ENCODE measurements around the gene CD1C.
"Not testable (repeated sequence)": the region's sequence is repeated elsewhere in the genome, so short reads cannot be mapped to it uniquely, and the experiment has no call there.

The CD1C gene

DNA sequence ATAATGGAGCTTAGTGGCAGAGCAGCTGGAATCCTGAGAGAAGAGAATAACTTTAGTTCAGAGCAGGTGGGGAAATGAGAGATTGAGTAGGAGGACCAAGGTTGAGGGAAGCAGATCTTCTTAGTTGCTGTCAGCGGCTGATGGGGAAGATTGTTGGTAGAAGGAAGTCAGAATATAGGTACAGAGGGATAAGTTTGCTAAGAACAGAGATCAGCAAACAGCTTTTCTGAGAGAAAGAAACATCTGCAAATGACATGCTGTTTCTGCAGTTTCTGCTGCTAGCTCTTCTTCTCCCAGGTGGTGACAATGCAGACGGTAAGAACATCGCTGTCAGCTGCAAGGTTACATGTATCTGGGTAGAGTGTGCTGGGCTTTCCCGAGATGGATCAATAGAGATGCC, at the start of gene CD1C:
TSS of gene CD1C (plus strand) at position 113 of the 400 bp plus-strand sequence. CDS start at position 255, 142 bp downstream.
- peak; percentile 33 for DNase-seq

DNA sequence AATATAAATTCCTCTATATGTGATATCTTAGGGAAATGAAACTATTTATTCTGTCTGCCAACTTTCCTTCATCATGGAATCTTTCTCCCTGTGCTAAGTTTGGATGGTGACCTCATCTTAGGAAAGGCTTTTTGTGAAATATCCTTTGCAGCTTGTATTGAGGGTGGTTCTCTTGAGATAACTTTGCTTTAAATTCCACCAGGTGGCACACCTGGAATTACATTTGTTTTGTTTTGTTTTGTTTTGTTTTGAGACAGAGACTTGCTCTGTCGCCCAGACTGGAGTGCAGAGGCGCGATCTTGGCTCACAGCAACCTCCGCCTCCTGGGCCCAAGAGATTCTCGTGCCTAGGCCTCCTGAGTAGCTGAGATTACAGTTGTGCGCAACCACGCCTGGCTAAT, 43.1 kb upstream of the CD1C start:
- DNase-seq: peak; percentile 24

DNA sequence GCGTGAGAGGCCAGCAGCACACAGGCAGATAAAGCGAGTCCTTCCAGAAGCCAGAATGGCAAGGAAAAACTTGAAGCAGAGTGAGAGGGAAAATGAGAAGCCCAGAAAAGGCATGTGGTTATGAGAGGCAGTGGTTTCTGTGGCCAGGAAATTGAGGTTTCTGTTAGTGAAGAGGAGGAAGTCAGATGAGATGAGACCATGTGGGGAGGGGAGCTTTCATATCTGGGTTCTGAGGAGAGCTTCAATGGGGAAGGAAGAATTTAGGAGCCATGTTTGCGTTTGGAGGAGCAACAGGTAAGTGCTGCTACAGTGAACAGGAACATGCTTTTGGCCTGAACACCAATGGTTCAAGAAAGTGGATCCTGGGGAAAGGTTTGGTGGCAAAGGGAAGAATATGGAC, 41.6 kb upstream of the CD1C start:
- DNase-seq: peak; percentile 97

DNA sequence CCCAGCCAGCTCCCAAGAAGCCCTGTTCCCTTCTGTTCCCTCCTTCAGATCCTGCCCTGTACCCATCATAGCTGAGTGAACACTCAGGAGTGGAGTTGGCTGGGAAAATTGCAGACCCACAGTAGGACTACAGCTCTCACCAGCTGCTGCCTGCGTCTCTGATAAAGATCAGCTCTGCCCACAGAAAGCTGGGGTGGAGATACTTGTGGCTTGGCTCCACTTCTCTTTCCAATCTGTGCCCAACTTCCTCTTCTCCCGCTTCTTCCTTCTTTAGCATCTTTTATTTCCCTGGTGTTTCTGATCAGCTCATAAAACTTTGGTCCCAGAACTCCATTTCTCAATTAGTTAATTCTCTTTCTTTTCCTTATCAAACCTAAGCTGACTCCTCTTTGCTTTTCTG, 41.0 kb upstream of the CD1C start:
- peak; percentile 86 for DNase-seq

DNA sequence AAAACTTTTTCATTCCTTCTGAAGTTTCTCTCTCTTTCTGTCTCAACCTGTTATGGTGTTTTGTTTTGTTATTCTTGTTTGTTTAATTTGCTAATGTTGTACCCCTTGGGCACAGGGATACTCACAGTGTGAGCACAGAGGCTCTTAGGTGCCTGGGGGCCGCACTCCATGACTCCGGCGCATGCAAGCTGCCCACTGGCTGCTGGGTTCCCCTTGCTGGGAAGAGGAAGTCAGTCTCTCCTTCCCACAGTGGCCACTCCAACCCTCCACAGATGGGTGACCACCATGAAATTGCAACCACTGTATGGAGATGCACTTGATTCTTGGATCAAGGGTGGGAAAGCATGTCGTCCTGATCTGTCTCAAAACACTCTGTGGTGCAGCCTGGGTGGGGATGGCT, 40.1 kb upstream of the CD1C start:
- no peak for DNase-seq

DNA sequence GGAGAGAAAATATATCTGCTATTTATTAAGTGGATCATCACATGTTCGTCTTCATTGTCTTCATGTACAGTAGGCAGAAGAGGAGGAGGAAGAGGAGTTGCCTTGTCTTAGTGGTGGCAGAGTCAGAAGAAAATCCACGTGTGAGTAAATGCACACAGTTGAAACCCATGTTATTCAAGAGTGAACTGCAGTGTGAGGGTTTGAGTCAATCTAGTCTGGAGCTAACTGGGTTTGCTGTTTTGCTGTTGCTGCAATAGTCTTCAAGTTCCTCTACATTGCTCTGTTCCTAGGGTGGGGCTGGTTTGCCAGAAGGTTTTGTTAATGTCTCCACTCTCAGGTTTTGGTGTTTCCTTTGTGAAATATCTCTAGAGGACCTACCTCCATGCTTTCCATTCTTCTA, 38.6 kb upstream of the CD1C start:
- peak; percentile 71 for DNase-seq

DNA sequence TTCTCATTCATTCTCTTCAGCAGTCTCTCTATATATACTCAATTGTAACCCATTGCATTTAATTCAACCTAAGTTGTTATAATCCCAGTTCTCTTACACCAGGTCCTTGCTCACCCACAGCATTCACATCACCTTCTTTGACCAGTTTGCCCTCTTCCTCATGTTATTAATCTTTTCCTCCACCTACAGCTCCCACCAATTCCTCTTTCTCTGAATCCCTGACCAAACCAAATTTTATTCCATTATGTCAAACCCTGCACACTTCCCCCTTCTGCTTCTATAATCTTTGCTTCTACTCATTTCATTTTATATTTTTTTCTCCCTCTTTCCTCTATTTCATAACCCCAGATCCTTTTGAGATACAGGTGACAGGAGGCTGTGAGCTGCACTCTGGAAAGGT, 34.1 kb upstream of the CD1C start:
- peak; percentile 46 for DNase-seq

DNA sequence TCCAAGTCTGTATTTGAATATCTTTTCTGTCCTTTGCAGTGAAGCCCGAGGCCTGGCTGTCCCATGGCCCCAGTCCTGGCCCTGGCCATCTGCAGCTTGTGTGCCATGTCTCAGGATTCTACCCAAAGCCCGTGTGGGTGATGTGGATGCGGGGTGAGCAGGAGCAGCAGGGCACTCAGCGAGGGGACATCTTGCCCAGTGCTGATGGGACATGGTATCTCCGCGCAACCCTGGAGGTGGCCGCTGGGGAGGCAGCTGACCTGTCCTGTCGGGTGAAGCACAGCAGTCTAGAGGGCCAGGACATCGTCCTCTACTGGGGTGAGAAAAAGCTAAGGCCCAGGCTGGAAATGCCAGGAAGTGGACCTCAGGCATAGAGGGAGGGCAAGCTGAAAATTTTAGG, 33.0 kb upstream of the CD1C start:
- DNase-seq: not testable (repeated sequence)

DNA sequence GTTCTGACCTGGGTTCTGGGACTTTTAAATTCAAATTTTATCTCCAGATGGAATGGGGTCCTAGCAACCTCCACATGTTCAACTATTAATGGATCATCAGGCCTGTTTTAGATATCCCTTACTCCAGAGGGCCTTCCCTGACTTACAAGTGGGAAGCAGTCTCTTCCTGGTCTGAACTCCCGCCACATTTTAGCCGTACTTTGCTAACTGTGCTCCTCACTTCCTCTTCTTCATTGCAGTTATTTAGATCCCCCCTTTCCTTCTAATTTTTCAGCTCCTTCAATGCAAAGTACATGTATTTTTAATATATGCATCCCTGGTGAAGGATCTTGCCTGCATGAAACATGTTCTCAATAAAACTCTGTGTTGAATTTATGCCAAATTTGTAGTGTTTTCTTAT, 31.8 kb upstream of the CD1C start:
- DNase-seq: peak; percentile 50

DNA sequence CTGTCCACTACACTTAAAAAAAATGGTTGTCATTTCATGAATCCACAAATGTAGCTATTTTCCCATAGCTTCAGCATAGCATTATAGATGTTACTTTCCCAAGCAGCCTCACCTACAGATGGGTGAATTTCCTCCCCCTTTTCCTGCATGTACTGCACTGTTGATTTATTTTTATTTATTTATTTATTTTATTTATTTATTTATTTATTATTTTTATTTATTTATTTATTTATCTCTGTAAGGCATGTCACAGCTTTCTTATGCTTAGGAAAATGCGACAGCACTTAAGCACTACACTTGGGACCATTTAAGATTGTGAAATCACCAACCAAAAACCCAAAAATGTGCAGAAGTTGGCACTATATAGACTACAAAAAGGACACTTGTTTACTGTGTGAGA, 30.6 kb upstream of the CD1C start:
- no peak for DNase-seq

DNA sequence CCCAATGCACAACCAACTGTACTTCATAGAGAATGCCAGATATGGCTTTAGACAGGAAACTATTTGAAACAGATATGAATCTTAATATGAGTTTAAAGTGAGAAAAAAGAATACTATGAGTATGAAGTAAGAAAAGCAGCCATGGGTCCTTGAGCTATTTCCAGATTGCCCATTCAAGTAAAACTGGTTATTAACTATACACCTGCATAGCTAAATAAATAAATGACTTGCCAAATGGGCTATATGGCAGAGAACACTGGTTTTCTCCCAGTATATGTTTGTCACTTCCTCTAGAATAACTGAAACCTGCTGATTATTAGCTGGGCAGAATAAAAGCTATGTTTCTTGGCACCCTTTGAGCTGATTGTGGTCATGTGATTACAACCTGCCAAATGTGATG, 17.0 kb upstream of the CD1C start:
- DNase-seq: no peak

DNA sequence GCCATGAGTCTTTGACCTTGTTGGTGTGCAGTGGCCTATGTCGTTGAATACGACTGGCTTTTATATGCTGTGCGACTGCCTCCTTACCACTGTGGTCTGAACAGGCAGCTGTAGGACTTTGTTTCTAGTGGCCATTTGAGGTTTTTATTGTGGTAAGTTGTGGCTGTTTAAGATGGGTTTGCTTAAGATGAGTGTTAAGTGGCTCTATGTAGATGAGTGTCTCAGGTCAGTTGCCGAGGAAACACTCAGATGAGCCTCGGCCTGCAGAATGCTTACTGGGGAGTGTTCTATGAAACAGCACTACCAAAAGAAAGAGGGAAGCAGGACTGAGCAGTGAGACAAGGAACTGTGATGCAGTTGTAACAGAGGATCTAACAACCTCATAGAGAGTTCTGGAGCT, 14.9 kb upstream of the CD1C start:
- peak; percentile 92 for DNase-seq

DNA sequence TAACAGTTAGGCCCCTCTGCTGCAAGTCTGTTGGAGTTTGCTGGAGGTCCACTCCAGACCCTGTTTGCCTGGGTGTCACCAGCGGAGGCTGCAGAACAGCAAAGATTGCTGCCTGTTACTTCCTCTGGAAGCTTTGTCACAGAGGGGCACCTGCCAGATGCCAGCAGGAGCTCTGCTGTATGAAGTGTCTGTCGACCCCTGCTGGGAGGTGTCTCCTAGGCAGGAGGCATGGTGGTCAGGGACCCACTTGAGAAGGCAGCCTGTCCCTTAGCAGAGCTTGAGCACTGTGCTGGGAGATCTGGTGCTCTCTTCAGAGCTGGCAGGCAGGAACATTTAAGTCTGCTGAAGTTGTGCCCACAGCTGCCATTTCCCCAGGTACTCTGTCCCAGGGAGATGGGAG, 7.3 kb upstream of the CD1C start:
- DNase-seq: not testable (repeated sequence)

DNA sequence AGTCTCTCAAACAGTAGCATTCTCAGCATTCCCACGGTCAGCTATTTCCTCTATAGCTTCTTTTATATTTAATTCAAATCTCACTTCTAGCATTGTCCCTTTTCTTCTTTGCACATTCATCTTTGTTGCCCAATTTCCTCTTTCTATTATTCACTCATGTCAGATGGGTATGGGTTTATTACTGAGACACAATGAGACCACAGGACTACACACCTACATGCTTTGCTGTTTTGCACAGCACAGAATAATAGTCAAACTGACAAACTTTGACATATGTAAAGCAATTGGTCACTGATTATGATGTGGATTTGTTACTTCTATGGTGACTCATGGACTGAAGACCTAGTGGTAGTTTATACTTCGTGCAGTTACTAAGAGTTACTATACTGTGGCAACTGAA, 5.8 kb upstream of the CD1C start:
- DNase-seq: peak; percentile 82

DNA sequence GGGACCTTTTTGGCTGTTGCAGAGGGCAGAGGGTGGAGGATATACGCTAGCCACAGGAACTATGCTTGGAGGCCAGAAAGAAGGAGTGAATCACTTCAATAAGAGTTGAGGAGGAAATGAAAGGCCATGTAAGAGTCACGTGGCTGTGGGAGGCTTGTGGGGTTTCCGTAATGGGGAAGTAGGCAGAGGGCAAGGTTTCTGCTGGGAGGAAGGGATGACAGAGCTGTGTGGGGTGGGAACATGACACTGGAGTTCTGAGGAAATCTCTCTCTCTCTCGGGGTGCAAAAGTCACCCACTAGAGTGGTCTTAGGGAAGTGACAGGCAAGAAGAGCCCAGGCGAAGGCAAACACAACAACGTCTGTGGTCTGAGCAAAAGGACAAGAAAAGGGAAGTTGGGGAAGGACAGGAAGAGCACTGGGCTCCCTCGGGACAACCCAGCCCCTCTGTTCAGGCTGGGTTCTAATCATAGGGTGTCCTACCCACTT, 3.9 kb upstream of the CD1C start:
- peak; percentile 100 for DNase-seq

DNA sequence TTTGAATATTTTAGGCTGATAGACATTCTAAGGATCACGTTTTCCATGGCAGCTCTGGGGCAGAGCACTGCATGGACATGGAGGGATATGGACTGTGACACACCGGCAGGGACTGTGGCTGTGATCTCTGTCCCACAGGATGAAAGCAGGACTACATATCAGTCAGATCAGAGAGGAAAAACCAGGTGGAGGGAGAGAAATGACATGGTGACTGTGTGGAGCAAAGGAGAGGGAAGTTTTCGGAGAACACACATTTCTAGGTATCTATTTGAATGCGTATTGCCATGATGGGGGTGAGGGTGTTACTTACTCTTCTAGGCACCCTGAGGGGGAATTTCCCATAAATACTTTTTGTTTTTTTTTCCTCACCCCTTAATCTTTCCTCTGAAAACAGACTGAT, 3.2 kb upstream of the CD1C start:
- DNase-seq: no peak

DNA sequence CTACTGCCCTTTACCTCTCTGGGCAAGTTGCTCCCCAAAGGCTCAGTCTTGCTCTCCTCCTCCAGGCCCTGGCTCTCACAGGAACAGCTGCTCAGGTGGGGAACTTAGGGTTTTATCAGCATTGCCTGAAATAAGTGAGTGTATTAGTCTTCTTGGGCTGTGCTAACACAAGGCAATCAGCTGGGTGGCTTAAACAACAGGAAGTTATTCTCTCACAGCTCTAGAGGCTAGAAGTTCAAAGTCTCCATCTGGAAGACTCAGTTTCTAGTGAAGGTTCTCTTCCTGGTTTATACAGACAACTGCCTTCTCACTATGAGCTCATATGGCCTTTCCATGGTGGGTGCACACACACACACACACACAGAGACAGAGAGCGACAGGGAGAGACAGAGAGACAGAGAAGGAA, 2.8 kb upstream of the CD1C start:
- DNase-seq: peak; percentile 80

DNA sequence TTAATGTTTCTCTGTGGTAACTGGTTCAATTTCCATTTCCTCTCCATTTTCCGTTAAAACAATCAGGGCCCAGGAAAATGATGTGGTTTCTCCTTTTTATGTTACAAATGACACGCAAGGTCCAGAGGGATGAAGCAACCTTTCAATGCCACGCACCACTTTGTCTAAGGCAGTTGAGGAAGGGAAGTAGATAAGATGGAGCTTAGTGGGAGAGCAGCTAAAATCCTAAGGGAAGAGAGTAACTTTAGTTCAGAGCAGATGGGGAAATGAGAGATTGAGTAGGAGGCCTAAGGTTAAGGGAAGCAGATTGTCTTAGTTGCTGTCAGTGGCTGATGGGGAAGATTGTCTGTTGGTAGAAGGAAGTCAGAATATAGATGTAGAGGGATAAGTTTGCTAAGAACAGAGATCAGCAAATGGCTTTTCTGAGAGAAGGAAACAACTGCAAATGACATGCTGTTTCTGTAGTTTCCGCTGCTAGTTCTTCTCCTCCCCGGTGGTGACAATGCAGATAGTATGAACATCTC, 660 bp downstream of the CD1C start:
- DNase-seq: peak; percentile 74

DNA sequence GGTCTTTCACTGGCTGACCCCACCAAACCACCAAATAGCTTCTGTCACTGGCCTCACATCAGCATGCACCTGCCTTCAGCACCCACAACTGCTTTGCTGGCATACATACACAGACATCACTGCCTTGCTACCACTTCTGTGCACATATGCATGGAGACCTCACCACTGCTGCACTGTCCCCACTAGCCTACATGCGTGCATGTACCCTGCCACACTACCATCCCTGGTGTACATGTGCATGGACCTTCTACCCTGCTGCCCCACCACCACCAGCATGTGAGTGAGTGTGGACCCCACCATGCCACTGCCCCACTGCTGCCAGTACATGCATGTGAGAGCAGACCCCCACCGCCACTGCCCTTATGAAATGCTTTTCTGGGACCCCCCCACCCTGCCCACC, 6.1 kb downstream of the CD1C start:
- DNase-seq: no peak

DNA sequence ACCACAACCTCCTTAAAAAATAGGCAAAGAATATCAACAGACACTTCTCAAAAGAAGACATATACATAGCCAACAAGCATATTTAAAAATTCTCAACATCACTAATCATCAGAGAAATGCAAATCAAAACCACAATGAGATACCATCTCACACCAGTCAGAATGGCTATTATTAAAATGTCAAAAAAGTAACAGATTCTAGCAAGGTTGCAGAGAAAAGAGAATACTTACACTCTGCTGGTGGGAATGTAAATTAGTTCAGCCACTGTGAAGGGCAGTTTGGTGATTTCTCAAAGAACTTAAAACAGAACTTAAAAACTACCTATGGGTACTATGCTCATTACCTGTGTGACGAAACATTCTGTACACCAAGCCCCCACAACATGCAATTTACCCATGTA, 20.9 kb downstream of the CD1C start:
- DNase-seq: no peak

DNA sequence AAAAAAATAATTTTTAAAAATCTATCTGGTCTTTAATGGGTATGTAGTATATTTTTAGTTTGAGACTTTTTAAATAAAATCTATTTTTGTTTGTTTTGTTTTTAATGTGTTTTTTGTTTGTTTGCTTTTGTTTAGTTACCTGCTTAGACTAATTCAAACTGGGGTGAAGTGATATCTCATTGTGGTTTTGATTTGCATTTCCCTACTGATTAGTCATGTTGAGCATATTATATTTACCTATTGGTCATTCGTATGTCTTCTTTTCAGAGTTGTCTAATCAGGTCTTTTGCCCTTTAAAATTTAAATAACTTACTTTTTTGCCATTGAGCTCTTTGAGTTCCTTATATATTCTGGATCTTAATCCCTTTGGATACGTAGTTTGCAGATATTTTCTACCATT, 21.3 kb downstream of the CD1C start:
- no peak for DNase-seq

DNA sequence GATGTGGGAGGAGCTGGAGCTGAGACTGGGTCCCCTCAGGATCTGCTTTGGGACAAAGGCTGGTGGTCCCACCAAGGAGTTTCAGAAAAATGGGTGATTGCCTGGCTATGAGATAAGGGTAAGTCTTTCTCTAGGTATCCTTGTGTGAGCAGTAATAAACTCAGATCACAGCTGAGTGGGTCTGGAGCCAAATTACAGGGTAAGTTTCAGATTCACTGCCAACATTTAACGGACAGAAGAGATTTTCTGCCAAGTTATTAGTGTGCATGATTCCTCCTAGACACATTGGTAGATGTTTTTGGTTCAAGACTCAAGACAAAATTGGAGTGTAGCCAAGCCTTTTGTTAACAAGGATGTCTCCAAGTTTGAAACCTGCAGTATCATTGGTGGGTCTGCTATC, 34.1 kb downstream of the CD1C start:
- DNase-seq: no peak

DNA sequence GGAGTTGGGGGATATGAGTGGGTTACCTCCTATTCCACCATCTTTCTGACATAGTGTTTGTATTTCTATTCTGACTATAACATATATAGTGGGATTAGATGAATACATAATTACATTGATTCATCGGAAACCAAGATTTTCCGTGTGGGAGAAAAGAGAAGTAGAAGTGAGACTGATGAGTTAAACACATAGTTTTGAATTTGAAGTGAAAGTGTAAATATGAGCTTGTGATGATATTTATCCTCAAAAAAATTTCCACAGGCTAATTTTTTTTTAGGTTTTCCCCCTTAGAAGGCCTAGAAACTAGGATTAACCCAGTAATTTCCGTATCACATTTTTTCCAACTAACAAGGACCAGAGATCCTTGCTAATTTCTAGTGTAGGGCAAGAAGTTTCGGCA, 34.7 kb downstream of the CD1C start:
- DNase-seq: peak; percentile 62

DNA sequence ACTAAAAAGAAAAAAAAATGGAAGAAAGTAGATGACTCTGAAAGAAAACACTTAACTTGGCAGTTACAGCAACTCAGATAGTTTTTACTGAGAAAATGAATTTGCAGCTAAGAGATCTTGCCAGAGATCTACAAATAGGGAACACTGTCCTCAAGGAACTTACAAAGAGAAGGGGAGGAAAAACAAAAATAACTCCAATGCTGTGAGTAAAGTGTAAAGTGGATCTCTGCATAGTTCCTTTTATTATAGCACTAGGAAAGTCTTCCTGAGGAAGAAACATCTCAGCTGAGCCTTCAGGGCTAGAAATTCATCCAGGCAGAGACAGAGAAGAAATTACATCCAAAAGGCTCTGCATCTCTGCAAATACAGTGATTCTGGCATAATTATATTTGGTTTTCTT, 37.8 kb downstream of the CD1C start:
- no peak for DNase-seq

DNA sequence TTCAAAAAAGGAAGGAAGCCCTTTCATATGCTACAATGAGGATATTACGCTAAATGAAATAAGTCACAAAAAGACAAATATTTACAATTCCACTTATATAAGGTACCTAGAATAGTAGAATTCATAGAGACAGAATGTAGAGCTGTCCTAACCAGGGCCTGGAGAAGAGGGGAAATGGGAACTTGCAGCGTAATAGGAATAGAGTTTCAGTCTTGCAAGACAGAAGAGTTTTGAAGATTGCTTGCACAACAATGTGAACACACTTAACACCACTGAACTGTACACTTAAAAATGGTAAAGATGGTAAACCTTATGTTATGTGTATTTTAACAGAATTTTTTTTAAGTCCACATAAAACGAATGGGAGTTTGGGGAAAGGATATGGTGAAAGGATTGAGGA, 38.7 kb downstream of the CD1C start:
- DNase-seq: peak; percentile 71

DNA sequence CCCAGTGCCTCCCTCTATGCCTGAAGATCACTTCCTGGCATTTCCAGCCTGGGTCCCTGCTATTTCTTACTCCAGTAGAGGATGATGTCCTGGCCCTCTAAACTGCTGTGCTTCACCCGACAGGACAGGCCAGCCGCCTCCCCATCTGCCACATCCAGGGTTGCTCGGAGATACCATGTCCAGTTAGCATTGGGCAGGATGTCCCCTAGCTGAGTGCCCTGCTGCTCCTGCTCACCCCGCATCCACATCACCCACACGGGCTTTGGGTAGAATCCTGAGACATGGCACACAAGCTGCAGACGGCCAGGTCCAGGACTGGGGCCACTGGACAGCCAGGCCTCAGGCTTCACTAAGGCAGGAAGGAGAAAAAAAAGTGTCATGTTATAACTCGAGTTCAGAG, 39.6 kb downstream of the CD1C start:
- no peak for DNase-seq

Measured in MV-4-11 (cell line).